GM04503 (cell line): ENCODE measurements around the gene CYYR1.
"Not testable (repeated sequence)": the region's sequence is repeated elsewhere in the genome, so short reads cannot be mapped to it uniquely, and the experiment has no call there.

ENCODE experiments used
- DNase-seq: peaks from one replicate; pipeline ENCODE4 v3.0.0-alpha.2; 2012; ENCODE audit warnings: low read depth

The CYYR1 gene

GRCh38 chr21:26489781-26490180 lies 83.3 kb downstream of the CYYR1 start:
- no peak for DNase-seq

GRCh38 chr21:26487981-26488480 lies 85.1 kb downstream of the CYYR1 start:
- no peak for DNase-seq

- no peak for DNase-seq
Observed at GRCh38 chr21:26473471-26473870, 99.6 kb downstream of the CYYR1 start.

- no peak for DNase-seq
Observed at GRCh38 chr21:26471099-26471471, 102.0 kb downstream of the CYYR1 start.

- no peak for DNase-seq
Observed at GRCh38 chr21:26470351-26471098, 102.6 kb downstream of the CYYR1 start.

GRCh38 chr21:26469789-26470188 lies 103.3 kb downstream of the CYYR1 start:
- peak; percentile 84 for DNase-seq

- DNase-seq: no peak
Observed at GRCh38 chr21:26465916-26466315, 107.2 kb downstream of the CYYR1 start.

GRCh38 chr21:26461500-26461899 lies 111.6 kb downstream of the CYYR1 start:
- no peak for DNase-seq

- no peak for DNase-seq
Observed at GRCh38 chr21:26460621-26461020, 112.5 kb downstream of the CYYR1 start.

- not testable (repeated sequence) for DNase-seq
Observed at GRCh38 chr21:26458854-26459253, 114.2 kb downstream of the CYYR1 start.

GRCh38 chr21:26457817-26458216 lies 115.3 kb downstream of the CYYR1 start:
- DNase-seq: no peak

- DNase-seq: no peak
Observed at GRCh38 chr21:26453267-26453666, 119.8 kb downstream of the CYYR1 start.

GRCh38 chr21:26451081-26451740 lies 121.9 kb downstream of the CYYR1 start:
- DNase-seq: no peak

GRCh38 chr21:26449161-26449560 lies 123.9 kb downstream of the CYYR1 start:
- peak; percentile 67 for DNase-seq

GRCh38 chr21:26448751-26449150 lies 124.3 kb downstream of the CYYR1 start:
- DNase-seq: no peak

- no peak for DNase-seq
Observed at GRCh38 chr21:26447932-26448475, 125.1 kb downstream of the CYYR1 start.

GRCh38 chr21:26445440-26445839 lies 127.6 kb downstream of the CYYR1 start:
- peak; percentile 68 for DNase-seq

GRCh38 chr21:26444646-26445045 lies 128.4 kb downstream of the CYYR1 start:
- no peak for DNase-seq

GRCh38 chr21:26443867-26444266 lies 129.2 kb downstream of the CYYR1 start:
- no peak for DNase-seq

GRCh38 chr21:26443291-26443690 lies 129.8 kb downstream of the CYYR1 start:
- DNase-seq: no peak

- DNase-seq: no peak
Observed at GRCh38 chr21:26441149-26441548, 131.9 kb downstream of the CYYR1 start.

- no peak for DNase-seq
Observed at GRCh38 chr21:26438976-26439375, 134.1 kb downstream of the CYYR1 start.

- peak; percentile 31 for DNase-seq
Observed at GRCh38 chr21:26437326-26438009, 135.6 kb downstream of the CYYR1 start.
